Measurements from ENCODE around the gene FBXO21. TPM values are rescaled to one million over a fixed set of nuclear protein-coding genes. Genes with fewer than 3 reads are reported as not detected.

The FBXO21 gene
- polyA plus RNA-seq, 1 donor (not counting 4 experiments of a cell fraction or from before 2014, with no cell fraction given) = 21.9 TPM

- Histone ChIP-seq H3K4me2 (ENCODE audit: control insufficient read depth, extremely low read depth, insufficient read depth, low read depth, low read length) (peak overlapping the region; percentile 99), H3K36me3 (ENCODE audit: control insufficient read depth in 2 of 2, extremely low read depth in 1 of 2, insufficient read depth in 2 of 2, low read length in 2 of 2) (peaks cover 0 to 7% of the 10 kb centered on the region in 2 experiments), H2AFZ (ENCODE audit: control insufficient read depth, low read length) (peak overlapping the region; percentile 98), H3K4me1 (ENCODE audit: control insufficient read depth, extremely low read depth, insufficient read depth, low read length) (peaks cover 11% of the 10 kb centered on the region), H3K9me3 (ENCODE audit: control insufficient read depth, low read depth, low read length) (no peaks in the 10 kb centered on the region), H4K20me1 (ENCODE audit: control insufficient read depth, extremely low read depth, insufficient read depth, low read length) (peaks cover 2% of the 10 kb centered on the region), H3K27ac (ENCODE audit: control insufficient read depth, insufficient read depth, low read length) (peak overlapping the region; percentile 49), H3K79me2 (ENCODE audit: control insufficient read depth, insufficient read depth, low read length) (peaks cover 17% of the 10 kb centered on the region), H3K9me1 (ENCODE audit: control insufficient read depth, extremely low read depth, insufficient read depth, low read length) (no peaks in the 10 kb centered on the region), H3K9ac (ENCODE audit: control insufficient read depth, extremely low read depth, insufficient read depth, low read length) (peak overlapping the region; percentile 79), H3K27me3 (ENCODE audit: control insufficient read depth, extremely low read depth, insufficient read depth, low read length) (no peaks in the 10 kb centered on the region), H3K4me3 (ENCODE audit: control insufficient read depth in 2 of 3, extremely low read depth in 1 of 3, insufficient read depth in 2 of 3, low read depth in 1 of 3, low read length in 3 of 3) (peak overlapping the region; percentile 80 to 95 (median 88))
- TF ChIP-seq EZH2 (IDR thresholded peaks at IDR 0.05; ENCODE audit: low read length) = no peak
- TF ChIP-seq, protein P1, sequence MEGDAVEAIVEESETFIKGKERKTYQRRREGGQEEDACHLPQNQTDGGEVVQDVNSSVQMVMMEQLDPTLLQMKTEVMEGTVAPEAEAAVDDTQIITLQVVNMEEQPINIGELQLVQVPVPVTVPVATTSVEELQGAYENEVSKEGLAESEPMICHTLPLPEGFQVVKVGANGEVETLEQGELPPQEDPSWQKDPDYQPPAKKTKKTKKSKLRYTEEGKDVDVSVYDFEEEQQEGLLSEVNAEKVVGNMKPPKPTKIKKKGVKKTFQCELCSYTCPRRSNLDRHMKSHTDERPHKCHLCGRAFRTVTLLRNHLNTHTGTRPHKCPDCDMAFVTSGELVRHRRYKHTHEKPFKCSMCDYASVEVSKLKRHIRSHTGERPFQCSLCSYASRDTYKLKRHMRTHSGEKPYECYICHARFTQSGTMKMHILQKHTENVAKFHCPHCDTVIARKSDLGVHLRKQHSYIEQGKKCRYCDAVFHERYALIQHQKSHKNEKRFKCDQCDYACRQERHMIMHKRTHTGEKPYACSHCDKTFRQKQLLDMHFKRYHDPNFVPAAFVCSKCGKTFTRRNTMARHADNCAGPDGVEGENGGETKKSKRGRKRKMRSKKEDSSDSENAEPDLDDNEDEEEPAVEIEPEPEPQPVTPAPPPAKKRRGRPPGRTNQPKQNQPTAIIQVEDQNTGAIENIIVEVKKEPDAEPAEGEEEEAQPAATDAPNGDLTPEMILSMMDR (optimal IDR thresholded peaks at IDR 0.05 in 1 of 3, IDR thresholded peaks at IDR 0.05 in 1 of 3, conservative IDR thresholded peaks at IDR 0.05 in 1 of 3; ENCODE audit: extremely low read depth in 1 of 3, insufficient read depth in 2 of 3, low read length in 3 of 3) = no peak
- no peak for DNase-seq (ENCODE audit: low read depth, low spot score)
- dilution Hi-C loops (cut with MboI; ENCODE audit: extremely low pct_ligation_motif_present, low sequenced_read_pairs) = no loop called here
- FAIRE-seq = no peak
These were observed 503 bp downstream of the FBXO21 start for GRCh38 chr12:117189725-117190209.

DNA sequence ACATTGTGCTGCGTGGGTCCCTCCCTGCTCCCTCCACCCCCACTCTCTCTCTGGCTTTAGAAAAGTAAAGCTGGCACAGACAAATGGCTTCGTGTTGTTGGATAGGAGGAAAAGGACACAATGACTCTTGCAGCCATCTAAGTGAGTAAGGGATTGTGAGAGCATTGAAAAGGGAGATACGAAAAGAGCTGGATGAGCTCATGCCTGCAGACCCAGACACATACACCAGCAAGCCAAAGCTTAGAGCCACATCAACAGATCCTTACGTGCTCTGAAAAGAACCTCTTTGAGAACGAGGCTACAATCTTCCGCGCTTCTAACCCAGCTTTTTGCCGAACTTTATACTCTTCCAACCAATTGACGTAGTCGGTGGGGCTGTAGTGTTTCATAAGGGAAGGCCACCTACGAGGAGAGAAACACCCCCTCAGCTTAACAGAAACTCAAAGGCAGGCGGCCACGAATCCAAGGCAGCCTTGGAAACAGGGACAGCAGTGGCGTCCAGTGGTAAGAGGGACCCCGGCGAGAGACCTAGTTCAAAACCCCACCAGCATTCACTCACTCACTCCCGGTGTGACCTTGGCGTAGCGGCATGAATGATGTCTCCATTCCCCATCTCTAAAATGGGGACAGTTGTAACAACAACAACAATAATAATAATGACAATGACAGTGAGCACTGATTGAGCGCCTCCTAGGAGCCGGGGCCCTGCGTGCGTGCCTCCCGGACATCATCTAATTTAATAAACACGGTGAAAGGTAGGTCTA is 1.1 kb downstream of the FBXO21 start:
- FAIRE-seq = peak; percentile 23
- peak overlapping the region; percentile 22 for H3K27ac ChIP-seq (ENCODE audit: control insufficient read depth, insufficient read depth, low read length)
- dilution Hi-C loops (cut with MboI; ENCODE audit: extremely low pct_ligation_motif_present, low sequenced_read_pairs) = no loop called here

More for the DNA sequence above, 1.1 kb downstream of the FBXO21 start:
- Histone ChIP-seq H3K79me2 (ENCODE audit: control insufficient read depth, insufficient read depth, low read length) (peaks cover 17% of the 10 kb centered on the region), H3K9me3 (ENCODE audit: control insufficient read depth, low read depth, low read length) (no peaks in the 10 kb centered on the region), H4K20me1 (ENCODE audit: control insufficient read depth, extremely low read depth, insufficient read depth, low read length) (peaks cover 2% of the 10 kb centered on the region), H3K4me1 (ENCODE audit: control insufficient read depth, extremely low read depth, insufficient read depth, low read length) (peaks cover 11% of the 10 kb centered on the region), H3K4me2 (ENCODE audit: control insufficient read depth, extremely low read depth, insufficient read depth, low read depth, low read length) (peak overlapping the region; percentile 99), H3K36me3 (ENCODE audit: control insufficient read depth in 2 of 2, extremely low read depth in 1 of 2, insufficient read depth in 2 of 2, low read length in 2 of 2) (peaks cover 0 to 7% of the 10 kb centered on the region in 2 experiments), H3K4me3 (ENCODE audit: control insufficient read depth in 2 of 3, extremely low read depth in 1 of 3, insufficient read depth in 2 of 3, low read depth in 1 of 3, low read length in 3 of 3) (peak overlapping the region; percentile 80 to 95 (median 88)), H2AFZ (ENCODE audit: control insufficient read depth, low read length) (peak overlapping the region; percentile 83), H3K27me3 (ENCODE audit: control insufficient read depth, extremely low read depth, insufficient read depth, low read length) (no peaks in the 10 kb centered on the region), H3K9me1 (ENCODE audit: control insufficient read depth, extremely low read depth, insufficient read depth, low read length) (no peaks in the 10 kb centered on the region), H3K9ac (ENCODE audit: control insufficient read depth, extremely low read depth, insufficient read depth, low read length) (peak overlapping the region; percentile 79)
- TF ChIP-seq EZH2 (IDR thresholded peaks at IDR 0.05; ENCODE audit: low read length) = no peak
- TF ChIP-seq, protein P1 (optimal IDR thresholded peaks at IDR 0.05 in 1 of 3, IDR thresholded peaks at IDR 0.05 in 1 of 3, conservative IDR thresholded peaks at IDR 0.05 in 1 of 3; ENCODE audit: extremely low read depth in 1 of 3, insufficient read depth in 2 of 3, low read length in 3 of 3) = peak in 1 of 3 experiments; percentile 33
- DNase-seq (ENCODE audit: low read depth, low spot score) = no peak
